ENCODE measurements around the gene ABCC1.
A peak's percentile ranks its signal among the peaks of the same experiment; 100 is the strongest.

Gene ABCC1

DNA sequence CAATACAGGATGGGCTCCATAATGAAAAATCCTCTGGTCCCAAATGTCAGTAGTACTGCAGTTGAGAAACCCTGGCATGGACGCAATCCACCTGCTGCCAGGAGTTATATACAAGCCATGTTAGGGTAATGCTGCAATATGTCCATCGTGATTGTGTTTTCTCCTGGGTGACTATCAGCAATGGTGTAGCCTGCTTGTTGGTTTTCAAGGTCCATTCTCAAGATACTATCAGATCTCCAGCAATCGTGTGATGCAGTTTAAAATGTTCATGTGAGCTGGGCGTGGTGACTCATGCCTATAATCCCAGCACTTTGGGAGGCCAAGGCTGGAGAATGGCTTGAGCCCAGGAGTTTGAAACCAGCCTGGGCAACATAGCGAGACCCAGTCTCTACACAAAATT is 24.0 kb downstream of the ABCC1 start:
- no peaks in the 10 kb centered on the region for H3K27me3 ChIP-seq (ENCODE audit: insufficient read depth, low read length)
- no peak overlapping the region for H2AFZ ChIP-seq (ENCODE audit: insufficient read depth, low read length, poor library complexity)
- H4K91ac ChIP-seq (ENCODE audit: low read depth, low read length), result no peak overlapping the region
- H3K23ac ChIP-seq (ENCODE audit: low read length), result no peak overlapping the region
- H3K9me3 ChIP-seq (ENCODE audit: insufficient read depth, low read depth, low read length), result peaks cover 7% of the 10 kb centered on the region
- H4K8ac ChIP-seq (ENCODE audit: low read depth, low read length), result no peak overlapping the region
- H2BK5ac ChIP-seq (ENCODE audit: low read depth, low read length, poor library complexity), result no peak overlapping the region
- no peak overlapping the region for H3K27ac ChIP-seq (ENCODE audit: low read depth, low read length)
- H3K9ac ChIP-seq (ENCODE audit: low read length), result no peak overlapping the region
- no peak overlapping the region for H3K14ac ChIP-seq (ENCODE audit: low read length)
- no peaks in the 10 kb centered on the region for H3K4me1 ChIP-seq (ENCODE audit: control insufficient read depth in 1 of 2, insufficient read depth in 2 of 2, low read length in 2 of 2)
- H2BK12ac ChIP-seq (ENCODE audit: low read length), result no peak overlapping the region
- no peak overlapping the region for H2BK120ac ChIP-seq (ENCODE audit: insufficient read depth, low read length, poor library complexity)
- no peaks in the 10 kb centered on the region for H3K36me3 ChIP-seq (ENCODE audit: control insufficient read depth in 1 of 2, insufficient read depth in 2 of 2, low read length in 2 of 2)
- H3K79me1 ChIP-seq (ENCODE audit: low read length), result no peaks in the 10 kb centered on the region
- H3K79me2 ChIP-seq (ENCODE audit: control insufficient read depth, insufficient read depth, low read length, poor library complexity), result no peaks in the 10 kb centered on the region
- no peak overlapping the region for H3K4ac ChIP-seq (ENCODE audit: low read depth, low read length)
- no peak overlapping the region for H3K4me3 ChIP-seq (ENCODE audit: low read depth, low read length)
- H4K12ac ChIP-seq (ENCODE audit: low read depth, low read length), result no peak overlapping the region
- H3K18ac ChIP-seq (ENCODE audit: low read length), result no peak overlapping the region
- no CpG with 5 or more reads among the region's 5 CpGs for WGBS (ENCODE audit: extremely low coverage, insufficient coverage, insufficient read length)
- peak; percentile 72 to 85 for DNase-seq
- H3K4me2 ChIP-seq (ENCODE audit: low read length), result no peak overlapping the region
- H2AK5ac ChIP-seq (ENCODE audit: low read length), result no peak overlapping the region

DNA sequence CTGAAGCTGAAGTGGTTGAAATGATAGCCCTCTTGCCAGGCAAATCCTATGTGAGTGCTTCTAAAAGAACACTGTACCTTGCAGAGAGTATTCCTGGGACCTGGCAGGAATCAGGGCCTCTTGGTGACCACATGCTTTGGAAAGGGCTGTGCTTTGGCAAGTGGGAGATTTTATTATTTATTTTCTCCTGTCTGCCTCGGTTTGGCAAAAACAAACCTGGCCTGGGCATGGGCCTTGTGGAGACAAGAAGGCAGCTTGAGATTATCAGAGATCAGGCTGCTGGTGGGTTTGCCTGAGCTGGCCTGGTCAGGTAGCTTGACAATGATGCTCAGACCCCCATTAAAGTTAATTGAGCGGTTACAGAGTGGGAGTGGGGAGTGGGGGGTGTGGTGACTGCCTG is 24.6 kb downstream of the ABCC1 start:
- no peak overlapping the region for H2BK12ac ChIP-seq (ENCODE audit: low read length)
- WGBS (ENCODE audit: extremely low coverage, insufficient coverage, insufficient read length), result no CpG with 5 or more reads among the region's 2 CpGs
- no peak overlapping the region for H3K9ac ChIP-seq (ENCODE audit: low read length)
- H2BK5ac ChIP-seq (ENCODE audit: low read depth, low read length, poor library complexity), result no peak overlapping the region
- no peak overlapping the region for H4K8ac ChIP-seq (ENCODE audit: low read depth, low read length)
- no peak overlapping the region for H2BK120ac ChIP-seq (ENCODE audit: insufficient read depth, low read length, poor library complexity)
- no peak overlapping the region for H2AFZ ChIP-seq (ENCODE audit: insufficient read depth, low read length, poor library complexity)
- peaks cover 7% of the 10 kb centered on the region for H3K9me3 ChIP-seq (ENCODE audit: insufficient read depth, low read depth, low read length)
- H4K91ac ChIP-seq (ENCODE audit: low read depth, low read length), result no peak overlapping the region
- no peak overlapping the region for H3K4me3 ChIP-seq (ENCODE audit: low read depth, low read length)
- no peak overlapping the region for H3K4me2 ChIP-seq (ENCODE audit: low read length)
- H3K4me1 ChIP-seq (ENCODE audit: control insufficient read depth in 1 of 2, insufficient read depth in 2 of 2, low read length in 2 of 2), result no peaks in the 10 kb centered on the region
- no peak overlapping the region for H3K18ac ChIP-seq (ENCODE audit: low read length)
- no peak overlapping the region for H3K4ac ChIP-seq (ENCODE audit: low read depth, low read length)
- no peak overlapping the region for H4K12ac ChIP-seq (ENCODE audit: low read depth, low read length)
- no peak for DNase-seq
- no peak overlapping the region for H2AK5ac ChIP-seq (ENCODE audit: low read length)
- H3K27me3 ChIP-seq (ENCODE audit: insufficient read depth, low read length), result no peaks in the 10 kb centered on the region
- no peak overlapping the region for H3K23ac ChIP-seq (ENCODE audit: low read length)
- no peak overlapping the region for H3K14ac ChIP-seq (ENCODE audit: low read length)
- no peaks in the 10 kb centered on the region for H3K79me2 ChIP-seq (ENCODE audit: control insufficient read depth, insufficient read depth, low read length, poor library complexity)
- no peaks in the 10 kb centered on the region for H3K36me3 ChIP-seq (ENCODE audit: control insufficient read depth in 1 of 2, insufficient read depth in 2 of 2, low read length in 2 of 2)
- no peaks in the 10 kb centered on the region for H3K79me1 ChIP-seq (ENCODE audit: low read length)
- no peak overlapping the region for H3K27ac ChIP-seq (ENCODE audit: low read depth, low read length)

DNA sequence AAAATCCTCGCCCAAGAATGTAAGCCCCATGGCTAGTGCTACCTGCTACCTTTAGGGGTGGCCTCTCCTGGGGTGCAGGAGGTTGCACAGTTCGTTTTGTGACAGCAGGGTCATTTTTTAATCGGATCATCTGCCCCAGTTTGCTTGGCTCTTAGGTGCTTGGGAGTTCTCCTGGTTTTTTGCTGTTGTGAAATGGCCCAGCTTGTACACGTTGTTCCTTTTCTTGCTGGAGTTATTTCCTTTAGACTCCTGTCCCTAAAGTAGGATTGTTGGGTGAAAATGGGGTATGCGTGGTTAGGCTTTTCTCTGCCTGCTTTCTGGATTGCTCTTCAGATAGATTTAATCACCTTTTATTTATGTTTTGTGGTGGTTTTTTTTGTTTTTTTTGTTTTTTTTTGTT is 25.8 kb downstream of the ABCC1 start:
- Histone ChIP-seq H2BK5ac (ENCODE audit: low read depth, low read length, poor library complexity) (no peak overlapping the region), H3K4me3 (ENCODE audit: low read depth, low read length) (no peak overlapping the region), H3K14ac (ENCODE audit: low read length) (no peak overlapping the region), H3K79me2 (ENCODE audit: control insufficient read depth, insufficient read depth, low read length, poor library complexity) (no peaks in the 10 kb centered on the region), H3K4me1 (ENCODE audit: control insufficient read depth in 1 of 2, insufficient read depth in 2 of 2, low read length in 2 of 2) (no peaks in the 10 kb centered on the region), H3K79me1 (ENCODE audit: low read length) (no peaks in the 10 kb centered on the region), H2BK12ac (ENCODE audit: low read length) (no peak overlapping the region), H4K8ac (ENCODE audit: low read depth, low read length) (no peak overlapping the region), H3K36me3 (ENCODE audit: control insufficient read depth in 1 of 2, insufficient read depth in 2 of 2, low read length in 2 of 2) (peaks cover 0 to 2% of the 10 kb centered on the region in 2 experiments), H3K9me3 (ENCODE audit: insufficient read depth, low read depth, low read length) (peaks cover 7% of the 10 kb centered on the region), H2AK5ac (ENCODE audit: low read length) (no peak overlapping the region), H3K27ac (ENCODE audit: low read depth, low read length) (no peak overlapping the region), H3K27me3 (ENCODE audit: insufficient read depth, low read length) (no peaks in the 10 kb centered on the region), H4K12ac (ENCODE audit: low read depth, low read length) (no peak overlapping the region), H3K4ac (ENCODE audit: low read depth, low read length) (no peak overlapping the region), H3K18ac (ENCODE audit: low read length) (no peak overlapping the region), H3K9ac (ENCODE audit: low read length) (no peak overlapping the region), H4K91ac (ENCODE audit: low read depth, low read length) (no peak overlapping the region), H3K4me2 (ENCODE audit: low read length) (no peak overlapping the region), H2AFZ (ENCODE audit: insufficient read depth, low read length, poor library complexity) (no peak overlapping the region), H2BK120ac (ENCODE audit: insufficient read depth, low read length, poor library complexity) (no peak overlapping the region), H3K23ac (ENCODE audit: low read length) (no peak overlapping the region)
- no CpG with 5 or more reads among the region's 5 CpGs for WGBS (ENCODE audit: extremely low coverage, insufficient coverage, insufficient read length)
- DNase-seq, result no peak

DNA sequence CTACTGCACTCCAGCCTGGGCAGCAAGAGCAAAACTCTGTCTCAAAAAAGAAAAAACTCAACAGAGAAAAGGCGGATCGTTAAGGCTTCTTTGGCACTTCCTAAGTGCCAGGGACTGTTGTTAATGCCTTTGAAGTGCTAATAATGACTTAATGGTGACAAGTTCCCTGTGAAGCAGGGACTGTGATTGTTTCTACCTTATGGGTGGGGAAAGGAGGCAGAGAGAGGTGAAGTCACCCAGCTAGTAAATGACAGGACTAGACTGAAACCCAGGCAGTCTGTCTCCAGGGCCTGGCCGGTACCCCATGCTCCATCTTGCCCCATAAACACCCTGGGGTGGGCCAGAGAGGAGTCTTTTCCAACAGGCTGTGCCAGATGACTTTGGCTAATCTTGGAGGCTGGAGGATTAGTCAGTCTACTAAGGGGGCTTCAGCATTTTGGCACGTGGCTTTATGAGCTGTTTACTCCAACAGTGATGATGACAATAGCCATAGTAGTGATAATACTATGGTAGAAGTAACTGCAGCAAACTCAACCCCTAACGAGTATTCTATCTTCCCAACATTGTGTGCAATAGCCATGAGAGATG is 26.9 kb downstream of the ABCC1 start:
- Histone ChIP-seq H4K91ac (ENCODE audit: low read depth, low read length) (no peak overlapping the region), H4K12ac (ENCODE audit: low read depth, low read length) (no peak overlapping the region), H3K27me3 (ENCODE audit: insufficient read depth, low read length) (no peaks in the 10 kb centered on the region), H3K36me3 (ENCODE audit: control insufficient read depth in 1 of 2, insufficient read depth in 2 of 2, low read length in 2 of 2) (peaks cover under 1 to 5% of the 10 kb centered on the region in 2 experiments), H3K27ac (ENCODE audit: low read depth, low read length) (no peak overlapping the region), H2BK12ac (ENCODE audit: low read length) (no peak overlapping the region), H3K9ac (ENCODE audit: low read length) (no peak overlapping the region), H2BK5ac (ENCODE audit: low read depth, low read length, poor library complexity) (no peak overlapping the region), H3K9me3 (ENCODE audit: insufficient read depth, low read depth, low read length) (peaks cover 11% of the 10 kb centered on the region), H3K79me1 (ENCODE audit: low read length) (no peaks in the 10 kb centered on the region), H4K8ac (ENCODE audit: low read depth, low read length) (no peak overlapping the region), H3K23ac (ENCODE audit: low read length) (no peak overlapping the region), H3K14ac (ENCODE audit: low read length) (no peak overlapping the region), H3K4me2 (ENCODE audit: low read length) (no peak overlapping the region), H2AFZ (ENCODE audit: insufficient read depth, low read length, poor library complexity) (no peak overlapping the region), H2AK5ac (ENCODE audit: low read length) (no peak overlapping the region), H3K79me2 (ENCODE audit: control insufficient read depth, insufficient read depth, low read length, poor library complexity) (no peaks in the 10 kb centered on the region), H3K18ac (ENCODE audit: low read length) (no peak overlapping the region), H2BK120ac (ENCODE audit: insufficient read depth, low read length, poor library complexity) (no peak overlapping the region), H3K4me3 (ENCODE audit: low read depth, low read length) (no peak overlapping the region), H3K4ac (ENCODE audit: low read depth, low read length) (no peak overlapping the region), H3K4me1 (ENCODE audit: control insufficient read depth in 1 of 2, insufficient read depth in 2 of 2, low read length in 2 of 2) (no peaks in the 10 kb centered on the region)
- WGBS (ENCODE audit: extremely low coverage, insufficient coverage, insufficient read length), result no CpG with 5 or more reads among the region's 5 CpGs
- no peak for DNase-seq

Measured in trophoblast cell (in vitro differentiated cells and primary cell).